HG03442 (cell line): Measurements from ENCODE around the gene CDT1.

Experiments
- ATAC-seq: cut with Tn5 transposase; IDR thresholded peaks from one replicate; pipeline ENCODE4 v1.9.1; 2021; ENCODE audit warnings: mild to moderate bottlenecking, moderate library complexity; ENCODE audit not compliant: unreplicated experiment

CDT1 gene

DNA sequence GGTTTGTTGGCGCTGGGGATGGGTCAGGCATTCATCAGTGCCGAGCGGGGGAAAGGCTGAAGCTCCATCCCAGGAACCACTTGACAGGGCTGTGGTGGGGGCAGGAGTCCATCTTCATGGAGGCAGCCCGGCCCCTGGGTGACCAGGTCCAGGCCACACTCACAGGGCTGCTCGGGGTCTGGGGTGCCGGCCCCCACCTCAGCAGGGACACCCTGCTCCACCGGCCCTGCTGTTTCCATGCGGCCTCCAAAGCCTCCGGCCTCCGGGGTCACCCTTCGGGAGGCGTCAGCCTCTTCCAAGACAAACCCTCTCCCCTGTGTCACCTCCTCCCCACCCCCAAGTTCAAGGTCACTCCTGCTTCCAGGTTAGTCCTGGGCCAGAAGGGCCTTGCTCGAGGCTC is 31.1 kb downstream of the CDT1 start:
- ATAC-seq = no peak

DNA sequence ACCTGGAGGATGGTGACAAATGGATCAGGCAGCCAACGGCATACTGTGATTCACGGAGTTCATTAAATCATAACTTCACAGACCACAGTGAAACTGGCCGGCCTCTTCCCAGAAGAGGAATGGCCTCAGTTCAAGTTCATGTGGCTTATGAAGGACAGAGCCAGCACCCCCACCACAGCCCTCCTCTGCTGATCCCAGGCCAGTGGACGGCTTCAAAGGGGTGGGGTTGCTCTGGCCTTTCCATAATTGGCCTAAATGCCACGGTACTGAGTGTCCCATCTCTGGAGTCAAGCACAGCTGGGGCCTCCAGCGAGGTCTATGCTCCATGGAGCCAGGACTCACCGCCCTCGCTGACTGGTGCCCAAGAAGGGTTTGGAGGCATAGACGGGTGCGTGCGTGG is 31.8 kb downstream of the CDT1 start:
- ATAC-seq = no peak

DNA sequence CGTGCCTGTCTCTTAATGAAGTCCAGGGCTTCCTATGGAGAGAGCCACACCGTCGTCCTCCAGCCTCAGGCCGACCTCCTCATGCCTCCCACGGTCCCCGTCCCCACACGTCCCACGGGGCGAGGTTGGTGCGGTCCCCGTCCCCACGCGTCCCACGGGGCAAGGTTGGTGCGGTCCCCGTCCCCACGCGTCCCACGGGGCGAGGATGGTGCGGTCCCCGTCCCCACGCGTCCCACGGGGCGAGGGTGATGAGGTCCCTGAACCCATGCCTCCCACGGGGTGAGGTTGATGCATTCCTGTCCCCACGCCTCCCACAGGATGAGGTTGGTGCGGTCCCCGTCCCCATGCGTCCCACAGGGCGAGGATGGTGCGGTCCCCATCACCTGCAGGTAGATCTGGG is 32.2 kb downstream of the CDT1 start:
- ATAC-seq = no peak

DNA sequence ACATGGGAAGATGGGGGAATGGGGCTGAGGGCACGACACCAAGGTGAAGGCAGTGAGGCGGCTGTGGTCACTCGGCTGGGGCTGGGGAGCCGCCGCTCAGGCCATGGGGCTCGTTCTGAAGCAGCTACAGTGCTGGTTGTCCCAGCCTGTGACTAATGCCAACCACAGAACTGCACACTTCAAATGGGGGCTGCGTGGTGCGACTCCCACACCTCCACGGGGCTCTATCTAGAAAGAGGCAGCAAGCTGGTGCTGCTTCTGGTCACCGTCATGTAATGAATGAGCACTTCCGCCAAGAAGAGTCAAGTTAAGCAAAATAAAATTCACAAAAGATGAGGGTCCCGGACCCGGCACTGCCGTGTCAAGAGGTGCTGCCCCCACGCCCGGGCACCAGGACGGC is 33.2 kb downstream of the CDT1 start:
- no peak for ATAC-seq

DNA sequence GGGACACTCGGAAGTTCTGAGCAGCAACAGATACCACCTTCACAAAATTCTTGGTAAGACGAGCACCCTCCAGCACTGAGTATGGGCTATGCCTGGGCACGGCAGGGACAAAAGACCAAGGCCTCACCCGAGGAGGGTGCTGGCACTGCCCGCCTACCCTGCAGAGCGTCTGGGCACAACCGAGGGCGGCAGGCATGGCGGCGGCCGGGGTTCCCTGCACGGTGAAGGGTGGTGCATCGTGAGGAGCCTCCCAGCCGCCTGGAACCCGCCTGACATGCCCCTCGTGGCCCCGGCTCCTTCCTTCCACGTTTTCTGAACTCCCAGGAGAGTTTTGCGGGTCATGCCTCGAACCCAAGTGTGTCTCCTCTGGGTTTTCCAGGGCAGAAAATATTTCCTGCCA is 34.2 kb downstream of the CDT1 start:
- ATAC-seq = no peak

DNA sequence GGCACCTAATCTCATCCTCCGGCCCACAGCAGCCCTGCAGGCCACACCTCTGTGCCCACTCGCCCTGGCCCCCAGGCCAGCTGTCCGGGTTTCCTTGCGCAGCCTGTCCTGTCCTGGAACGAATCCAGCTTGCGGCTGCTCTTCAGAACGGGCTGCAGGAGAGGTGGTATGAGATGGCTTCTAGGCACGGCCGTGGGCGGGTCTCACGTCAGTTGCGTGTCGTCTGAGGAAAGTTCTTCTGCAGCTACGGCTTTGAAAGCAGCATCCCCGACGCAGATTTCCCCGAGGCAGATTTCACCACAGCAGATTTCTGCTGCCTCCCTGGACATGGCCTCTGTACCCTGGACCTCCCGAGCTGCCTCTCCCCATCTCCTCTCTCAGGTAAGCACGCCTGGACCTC is 35.0 kb downstream of the CDT1 start:
- ATAC-seq = no peak

DNA sequence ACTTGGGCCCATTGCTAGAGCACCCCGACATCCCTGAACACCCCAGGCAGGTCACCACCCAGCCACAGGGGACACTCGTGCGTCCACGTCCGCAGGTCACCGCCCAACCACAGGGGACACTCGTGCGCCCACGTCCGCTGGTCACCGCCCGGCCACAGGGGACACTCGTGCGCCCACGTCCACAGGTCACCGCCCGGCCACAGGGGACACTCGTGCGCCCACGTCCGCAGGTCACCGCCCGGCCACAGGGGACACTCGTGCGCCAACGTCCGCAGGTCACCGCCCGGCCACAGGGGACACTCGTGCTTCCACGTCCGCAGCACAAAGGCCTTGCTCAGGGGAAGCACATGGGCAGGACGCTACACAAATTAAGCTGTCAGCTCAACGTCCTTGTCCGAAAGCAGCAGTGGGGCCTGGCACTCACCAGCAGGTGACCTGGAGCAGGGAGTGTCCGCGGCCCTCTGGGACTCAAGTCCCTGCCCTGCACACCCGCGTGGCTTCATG is 35.5 kb downstream of the CDT1 start:
- no peak for ATAC-seq

DNA sequence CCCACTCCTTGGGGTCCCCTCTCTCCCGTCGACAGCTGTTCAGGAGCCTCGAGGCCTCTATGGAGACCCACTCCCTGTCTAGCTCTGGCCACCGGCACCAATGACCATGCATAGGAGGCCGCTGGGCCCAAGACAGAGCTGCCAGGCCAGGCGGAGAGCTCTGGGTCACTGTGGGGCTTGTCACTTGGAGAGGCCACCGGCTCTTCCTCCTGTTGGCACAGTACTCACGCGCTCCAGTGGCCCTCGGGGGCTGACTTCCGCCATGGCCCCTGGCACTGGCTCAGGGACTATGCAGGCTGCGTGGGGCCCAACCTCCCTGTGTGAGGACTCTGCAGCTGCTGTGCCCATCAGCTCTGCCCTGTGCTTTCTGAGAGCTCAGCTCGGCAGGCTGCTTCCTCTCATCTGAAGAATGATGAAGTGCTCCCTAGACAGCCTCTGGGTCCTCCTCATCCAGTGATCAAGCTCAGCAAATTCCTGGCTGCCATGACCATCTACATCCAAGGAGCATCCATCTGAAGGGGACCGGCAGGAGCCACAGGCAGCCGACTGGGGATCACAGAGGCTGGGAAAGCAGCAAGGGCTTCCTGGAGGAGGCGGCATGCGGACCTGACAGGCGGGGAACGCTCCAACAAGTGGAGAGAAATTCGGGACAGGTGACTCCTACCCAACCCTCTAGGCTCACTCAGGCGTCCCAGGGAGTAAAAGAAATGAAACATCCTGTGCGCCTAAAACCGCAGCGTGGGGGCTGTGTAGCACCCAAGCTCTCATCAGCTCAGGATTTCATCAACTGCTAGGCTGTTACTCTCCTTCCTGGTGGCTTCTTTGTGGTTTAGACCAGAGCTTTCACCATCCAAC is 36.4 kb downstream of the CDT1 start:
- ATAC-seq = no peak

DNA sequence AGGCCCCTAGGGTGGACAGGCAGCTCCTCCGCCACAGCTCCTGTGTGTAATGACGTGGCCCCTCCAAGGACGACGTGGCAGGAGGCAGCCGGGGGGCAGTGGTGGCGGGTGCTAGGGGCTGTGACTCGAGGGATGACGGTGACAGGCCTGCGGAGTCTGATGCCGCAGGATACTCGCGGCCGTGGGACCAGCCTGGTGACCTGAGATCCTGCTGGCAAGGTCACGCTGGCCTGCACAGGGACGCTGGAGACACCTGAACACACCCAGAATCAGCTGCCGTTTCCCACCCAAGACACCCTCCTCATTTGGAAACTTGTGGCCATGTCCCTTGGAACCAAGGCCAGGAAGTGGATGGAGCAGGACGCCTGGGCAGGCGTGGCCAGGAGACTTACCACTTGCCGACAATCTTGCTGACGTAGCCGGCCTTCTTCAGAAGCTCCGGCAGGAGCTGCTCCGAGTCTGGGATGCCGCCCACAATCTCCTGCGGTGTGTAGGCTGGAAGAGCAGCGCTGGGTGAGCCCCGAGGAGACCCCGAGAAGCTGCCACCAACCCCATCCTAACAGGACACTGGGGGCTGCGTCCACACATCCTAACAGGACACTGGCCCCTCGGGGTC is 37.1 kb downstream of the CDT1 start:
- no peak for ATAC-seq

DNA sequence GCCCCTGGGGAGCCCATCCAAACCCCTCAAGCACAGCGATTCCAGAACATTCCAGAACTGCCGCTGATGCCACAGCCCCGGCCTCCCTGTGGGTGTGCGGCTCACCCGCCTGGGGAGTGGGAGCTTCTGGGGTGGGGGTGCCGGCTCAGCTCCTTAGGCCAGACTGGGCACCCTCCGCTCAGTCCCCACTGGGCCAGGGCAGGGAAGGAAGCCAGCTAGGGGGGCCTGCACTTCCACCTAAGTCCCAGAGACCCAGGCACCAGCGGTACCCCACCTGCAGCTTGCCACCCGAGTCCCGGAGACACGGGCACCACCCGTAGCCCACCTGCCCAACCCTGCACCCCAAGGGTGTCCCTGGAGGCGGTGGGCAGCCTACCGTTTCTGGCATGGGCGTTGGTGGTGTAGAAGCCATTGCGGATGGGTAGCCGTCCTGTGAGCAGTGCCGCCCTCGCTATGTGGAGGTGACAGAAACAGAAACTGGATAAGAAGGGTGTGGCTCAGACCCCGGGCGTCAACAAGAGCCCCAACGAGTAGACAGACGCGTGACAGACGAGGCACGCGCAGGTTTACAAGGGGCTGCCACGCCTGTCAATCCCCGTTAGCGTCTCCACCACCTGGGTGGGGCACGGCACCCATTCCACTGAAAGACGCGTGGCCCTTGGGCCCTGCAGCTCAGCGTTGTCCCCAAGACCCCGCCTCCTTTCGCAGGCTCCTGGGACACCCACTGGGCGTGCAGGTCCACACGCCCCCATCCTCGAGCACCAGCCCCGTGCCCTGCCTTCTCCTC is 38.1 kb downstream of the CDT1 start:
- no peak for ATAC-seq

DNA sequence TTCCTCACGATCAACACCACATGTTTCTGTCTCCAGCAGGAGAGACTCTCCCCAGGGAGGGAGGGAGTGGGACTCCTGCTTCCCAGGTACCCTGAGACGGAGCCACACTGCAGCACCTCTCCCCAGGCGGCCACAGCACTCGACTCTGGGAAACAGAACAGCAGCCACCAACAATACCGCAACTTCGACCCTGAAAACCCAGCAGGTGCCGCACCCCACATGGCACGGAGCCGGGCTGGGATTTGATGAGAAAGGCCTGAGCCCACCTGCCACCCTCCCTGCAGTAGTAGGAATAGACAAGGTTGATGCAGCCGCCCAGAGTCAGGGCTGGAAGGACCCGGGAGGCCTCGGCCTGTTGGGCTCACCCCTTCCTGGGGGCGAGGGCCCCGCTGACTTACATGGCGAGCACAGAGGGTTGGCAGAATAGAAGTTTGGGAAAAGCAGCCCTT is 38.7 kb downstream of the CDT1 start:
- ATAC-seq = no peak

DNA sequence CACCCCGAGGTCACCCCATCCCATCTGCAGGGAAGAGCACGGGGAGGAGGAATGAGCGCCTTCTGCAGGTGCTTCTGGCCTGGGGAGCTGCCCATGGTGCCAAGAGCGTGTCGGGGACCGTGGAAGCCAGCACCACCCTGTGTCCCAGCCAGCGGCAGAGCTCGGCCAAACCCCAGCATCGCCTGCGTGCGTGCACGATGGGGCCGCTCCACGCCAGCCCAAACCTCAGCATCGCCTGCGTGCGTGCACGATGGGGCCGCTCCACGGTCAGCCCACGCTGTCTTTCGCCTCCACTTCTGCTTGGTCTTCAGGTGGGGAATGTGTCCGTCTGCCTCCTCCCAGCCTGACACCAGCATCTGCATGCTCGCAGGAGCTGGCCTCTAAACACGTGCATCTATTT is 39.2 kb downstream of the CDT1 start:
- ATAC-seq = no peak

DNA sequence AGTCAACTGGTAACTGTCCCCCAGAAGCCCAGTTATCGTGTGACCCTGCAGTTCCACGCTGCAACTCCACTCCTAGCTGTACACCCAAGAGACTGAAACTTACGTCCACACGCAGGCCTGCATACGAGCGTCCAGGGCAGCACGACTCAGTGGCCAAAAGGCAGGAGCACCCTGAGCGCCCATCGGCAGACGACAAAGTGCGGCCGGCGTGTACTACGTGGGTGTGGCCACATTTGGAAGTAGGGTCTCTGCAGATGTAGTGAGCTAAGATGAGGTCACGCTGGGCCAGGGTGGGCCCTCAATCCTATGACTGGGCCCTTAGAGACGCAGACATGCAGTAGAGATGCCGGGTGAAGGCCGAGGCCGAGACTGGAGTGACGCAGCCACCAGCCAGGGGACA is 39.7 kb downstream of the CDT1 start:
- ATAC-seq = no peak

DNA sequence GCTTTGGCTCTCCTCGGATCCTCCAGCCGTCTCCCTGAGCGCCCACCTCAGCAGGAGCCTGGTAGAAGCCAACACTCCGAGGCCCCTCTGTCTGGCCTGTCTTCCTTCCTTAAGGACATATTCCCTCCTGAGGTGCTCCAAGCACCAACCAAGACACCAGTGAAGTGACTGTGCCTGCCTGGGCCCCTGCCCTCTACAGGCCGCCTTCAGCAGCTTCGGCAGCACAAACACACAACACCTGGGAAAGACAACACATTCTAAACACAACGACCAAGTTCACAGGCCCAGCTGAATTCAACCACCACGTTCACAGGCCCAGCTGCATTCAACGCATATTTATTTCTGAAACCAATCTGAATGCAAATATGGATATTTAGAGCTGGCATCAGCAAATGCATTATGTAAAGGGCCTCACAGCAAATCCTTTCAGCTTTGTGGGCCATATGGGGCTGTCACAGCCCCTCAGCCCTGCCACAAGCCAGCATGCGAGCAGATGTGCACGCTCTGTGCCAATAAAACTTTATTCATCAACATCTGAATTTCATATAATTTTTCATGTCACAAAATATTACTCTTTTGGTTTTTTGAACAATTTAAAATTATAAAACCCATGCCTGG is 40.9 kb downstream of the CDT1 start:
- no peak for ATAC-seq

DNA sequence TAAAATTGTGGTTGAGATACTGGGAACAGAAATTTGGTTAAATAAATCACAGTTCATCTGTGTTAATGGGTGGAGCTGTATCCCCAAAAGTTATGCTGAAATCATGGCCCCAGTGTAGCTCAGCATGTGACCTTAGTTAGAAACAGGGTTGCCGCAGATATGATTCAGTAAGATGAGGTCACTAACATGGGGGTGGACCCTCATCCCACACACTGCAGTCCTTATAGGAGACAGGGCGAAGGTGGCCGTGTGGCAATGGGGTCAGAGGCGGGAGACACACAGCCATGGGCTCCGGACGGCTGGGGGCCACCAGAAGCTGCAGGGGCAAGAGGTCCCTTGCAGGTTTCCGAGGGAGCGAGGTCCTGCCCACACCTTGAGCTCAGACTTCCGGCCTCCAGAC is 42.5 kb downstream of the CDT1 start:
- ATAC-seq = no peak

DNA sequence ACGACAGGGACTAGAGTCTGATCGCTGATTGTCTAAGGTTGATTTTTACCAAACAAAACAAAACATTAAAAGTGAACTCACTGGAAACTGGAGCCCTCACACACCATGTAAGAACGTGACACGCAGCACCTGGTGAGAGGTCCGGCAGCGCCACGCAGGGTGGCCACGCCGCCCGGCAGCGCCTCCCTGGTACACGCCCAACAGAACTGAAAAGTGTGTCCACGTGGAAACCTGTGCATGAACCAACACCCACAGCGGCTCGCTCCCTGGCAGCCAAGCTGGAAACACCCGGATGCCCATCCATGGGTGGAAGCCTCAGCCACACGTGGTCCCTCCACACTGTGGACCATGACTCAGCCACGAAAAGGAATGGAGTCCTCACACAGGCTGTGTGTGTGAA is 44.1 kb downstream of the CDT1 start:
- no peak for ATAC-seq

DNA sequence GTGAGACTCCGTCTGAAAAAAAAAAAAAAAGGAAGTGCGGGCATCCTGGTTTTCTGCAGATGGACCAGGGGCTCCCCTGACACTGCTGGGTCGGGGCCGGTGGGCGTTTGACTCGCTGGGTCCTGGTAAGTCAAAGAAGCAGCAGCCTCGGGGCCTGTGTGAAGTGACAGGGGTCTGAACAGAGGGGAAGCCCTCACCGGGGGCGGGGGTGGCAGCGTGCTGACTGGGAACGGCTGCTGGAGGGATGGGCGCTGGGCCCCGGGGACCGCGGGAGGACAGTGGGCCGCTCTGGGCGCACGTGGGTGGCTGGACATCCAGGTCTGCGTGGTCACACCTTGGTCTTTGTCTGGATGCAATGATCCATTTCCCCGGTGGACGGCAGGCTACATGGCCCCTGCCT is 45.0 kb downstream of the CDT1 start:
- ATAC-seq = no peak

DNA sequence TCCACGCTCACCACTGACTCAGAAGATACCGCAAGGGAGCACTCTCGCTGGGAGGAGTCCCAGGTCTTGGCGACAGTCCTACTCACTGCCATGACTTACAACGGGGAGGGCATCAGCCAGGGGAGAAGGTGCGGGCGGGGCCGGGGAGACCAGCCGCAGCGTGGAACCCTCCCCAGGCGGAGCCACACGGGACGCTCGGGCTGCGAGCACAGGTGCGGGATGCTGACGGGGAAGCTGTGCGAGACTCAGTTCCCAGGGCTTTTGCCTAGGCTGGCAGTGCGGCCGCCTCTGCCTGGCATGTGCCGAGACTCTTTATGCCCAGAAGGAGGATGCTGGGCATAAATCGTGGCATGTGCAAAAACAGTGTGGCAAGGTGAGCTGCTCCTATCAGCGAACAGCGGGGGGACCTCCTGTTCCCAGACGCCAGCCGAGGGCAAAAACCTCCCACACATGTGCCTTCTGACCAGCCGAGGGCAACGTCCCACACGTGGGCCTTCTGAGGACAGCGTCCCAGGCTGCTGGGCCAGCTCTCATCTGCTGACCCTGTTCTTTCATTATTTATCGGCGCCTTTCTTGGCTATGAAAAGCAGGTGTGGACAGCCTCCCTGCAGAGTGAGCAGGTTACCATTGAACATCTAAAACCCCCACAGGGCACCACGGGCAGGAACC is 47.1 kb downstream of the CDT1 start:
- no peak for ATAC-seq

DNA sequence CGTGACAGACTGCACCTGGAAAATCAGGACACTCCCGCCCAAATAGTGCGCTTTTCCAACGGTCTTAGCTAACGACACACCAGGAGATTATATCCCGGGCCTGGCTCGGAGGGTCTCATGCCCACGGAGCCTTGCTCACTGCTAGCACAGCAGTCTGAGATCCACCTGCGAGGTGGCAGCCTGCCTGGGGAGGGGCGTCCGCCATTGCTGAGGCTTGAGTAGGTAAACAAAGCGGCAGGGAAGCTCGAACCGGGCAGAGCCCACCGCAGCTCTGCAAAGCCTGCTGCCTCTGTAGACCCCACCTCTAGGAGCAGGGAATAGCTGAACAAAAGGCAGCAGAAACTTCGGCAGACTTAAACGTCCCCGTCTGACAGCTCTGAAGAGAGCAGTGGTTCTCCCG is 48.0 kb downstream of the CDT1 start:
- no peak for ATAC-seq

DNA sequence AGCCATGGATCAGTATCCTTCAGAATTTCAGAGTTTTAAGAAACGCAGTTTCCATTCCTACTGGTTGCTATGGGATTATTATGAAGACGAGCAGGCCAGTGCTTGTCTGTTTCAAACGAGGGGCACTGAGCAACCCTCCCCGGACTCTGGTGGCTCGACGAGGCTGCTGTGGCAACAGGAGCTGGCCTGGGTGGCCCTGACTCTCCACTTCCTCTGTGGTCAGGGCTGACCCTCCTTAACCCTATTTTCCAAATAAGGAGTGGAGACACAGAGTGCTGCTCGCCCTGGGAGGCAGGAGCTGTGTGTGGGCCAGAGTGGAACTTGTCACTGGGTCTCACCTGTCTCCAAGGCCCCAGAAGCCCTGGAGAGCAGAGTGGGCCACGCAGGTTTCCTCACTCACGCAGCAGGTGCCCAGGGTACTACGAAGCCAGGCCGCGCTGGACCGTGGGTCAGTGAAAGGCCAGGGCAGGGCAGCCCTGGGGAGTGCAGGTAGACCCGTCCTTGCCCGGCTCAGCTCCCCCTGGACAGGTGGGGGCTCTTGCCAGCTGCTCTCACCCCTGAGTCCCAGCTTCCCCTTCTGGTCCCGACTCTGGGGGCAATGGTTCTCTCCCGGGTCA is 49.8 kb downstream of the CDT1 start:
- ATAC-seq = no peak
